HepG2 (cell line): ENCODE measurements around the gene SELENOH. TPM values are rescaled to one million over a fixed set of nuclear protein-coding genes. Genes with fewer than 3 reads are reported as not detected.
A peak's percentile ranks its signal among the peaks of the same experiment; 100 is the strongest.

Source experiments
- AGO1 ChIP-seq: fragments of 200-400 bp; formaldehyde crosslinking; IDR thresholded peaks from 2 replicates; pipeline ENCODE4 v1.6.1; 2017; ENCODE audit warnings: mild to moderate bottlenecking, low read depth, low read length, moderate library complexity; ENCODE audit not compliant: poor library complexity, severe bottlenecking
- CCDC6 ChIP-seq: sonication (generic); formaldehyde crosslinking; IDR thresholded peaks from 2 replicates; pipeline ENCODE4 v1.8.1; 2022; ENCODE audit warnings: mild to moderate bottlenecking, missing genetic modification reagents, moderate library complexity
- GTF2F1 ChIP-seq: fragments of 150-350 bp; IDR thresholded peaks from 2 replicates; pipeline ENCODE4 v1.6.1; 2014; ENCODE audit warnings: low read length
- HDAC1 ChIP-seq: sonication (generic); formaldehyde crosslinking; IDR thresholded peaks from 2 replicates; pipeline ENCODE4 v1.5.1; 2020; ENCODE audit warnings: mild to moderate bottlenecking, missing genetic modification reagents
- HMGXB4 ChIP-seq, 2 experiments: sonication (generic) in 1 of 2; formaldehyde crosslinking in 1 of 2; IDR thresholded peaks; 2 replicates each; pipeline versions ENCODE4 v1.4.0 to v1.6.1; 2018 to 2020; ENCODE audit warnings: missing genetic modification reagents in 2 of 2, borderline replicate concordance in 1 of 2, low read depth in 1 of 2, mild to moderate bottlenecking in 1 of 2, missing biosample characterization in 1 of 2
- IKZF5 ChIP-seq: IDR thresholded peaks from 2 replicates; pipeline ENCODE4 v1.6.1; 2018; ENCODE audit warnings: missing genetic modification reagents, mild to moderate bottlenecking, missing compliant biosample characterization
- IRF1 ChIP-seq: sonication (generic); formaldehyde crosslinking; IDR thresholded peaks from 2 replicates; pipeline ENCODE4 v1.4.0; 2020; ENCODE audit warnings: low read depth, mild to moderate bottlenecking, missing genetic modification reagents
- MAFG ChIP-seq: sonication (generic); formaldehyde crosslinking; IDR thresholded peaks from 2 replicates; pipeline ENCODE4 v1.5.1; 2020; ENCODE audit warnings: mild to moderate bottlenecking, missing genetic modification reagents
- MAZ ChIP-seq, 2 experiments: sonication (generic) in 1 of 2; formaldehyde crosslinking in 1 of 2; IDR thresholded peaks; 2 replicates each; pipeline versions ENCODE4 v1.5.0 to v1.6.1; 2012 to 2020; ENCODE audit warnings: low read depth in 2 of 2, mild to moderate bottlenecking in 2 of 2, borderline replicate concordance in 1 of 2, improper control_type of control experiment in 1 of 2, low read length in 1 of 2, missing genetic modification reagents in 1 of 2, moderate library complexity in 1 of 2
- MTERF4 ChIP-seq: sonication (generic); formaldehyde crosslinking; IDR thresholded peaks from 2 replicates; pipeline ENCODE4 v1.8.0; 2023; ENCODE audit warnings: mild to moderate bottlenecking, missing genetic modification reagents
- NFYC ChIP-seq: IDR thresholded peaks from 2 replicates; pipeline ENCODE4 v1.6.1; 2016; ENCODE audit warnings: missing genetic modification reagents, missing compliant biosample characterization
- PITX1 ChIP-seq: sonication (generic); formaldehyde crosslinking; IDR thresholded peaks from 2 replicates; pipeline ENCODE4 v1.5.1; 2020; ENCODE audit warnings: mild to moderate bottlenecking, missing genetic modification reagents
- PPARG ChIP-seq: conservative IDR thresholded peaks from 2 replicates; pipeline ENCODE4 v1.6.1; 2016; ENCODE audit warnings: missing biosample characterization, missing genetic modification reagents
- RAD51 ChIP-seq: fragments of 450-650 bp; IDR thresholded peaks from 2 replicates; pipeline ENCODE4 v1.6.1; 2016; ENCODE audit warnings: borderline replicate concordance
- SMAD1 ChIP-seq: sonication (generic); formaldehyde crosslinking; IDR thresholded peaks from 2 replicates; pipeline ENCODE4 v1.4.0; 2020; ENCODE audit warnings: missing genetic modification reagents, low read depth, mild to moderate bottlenecking, borderline replicate concordance
- SP4 ChIP-seq: sonication (generic); formaldehyde crosslinking; IDR thresholded peaks from 2 replicates; pipeline ENCODE4 v1.8.1; 2023; ENCODE audit warnings: mild to moderate bottlenecking, missing genetic modification reagents
- UBTF ChIP-seq: sonication (generic); formaldehyde crosslinking; IDR thresholded peaks from 2 replicates; pipeline ENCODE4 v1.4.0; 2020; ENCODE audit warnings: mild to moderate bottlenecking, missing genetic modification reagents
- ZFP36L1 ChIP-seq: sonication (generic); formaldehyde crosslinking; IDR thresholded peaks from 2 replicates; pipeline ENCODE4 v1.8.0; 2022; ENCODE audit warnings: mild to moderate bottlenecking, missing genetic modification reagents, moderate library complexity
- ZNF20 ChIP-seq: sonication (generic); formaldehyde crosslinking; IDR thresholded peaks from 2 replicates; pipeline ENCODE4 v1.4.0; 2020; ENCODE audit warnings: mild to moderate bottlenecking, moderate library complexity, missing genetic modification reagents
- ZNF501 ChIP-seq: sonication (generic); formaldehyde crosslinking; IDR thresholded peaks from 2 replicates; pipeline ENCODE4 v1.5.1; 2020; ENCODE audit warnings: mild to moderate bottlenecking, moderate library complexity, missing genetic modification reagents
- polyA plus RNA-seq, 8 experiments: library from polyadenylated mRNA; depleted of rRNA in 3 of 8; stranded (reverse) in 7 of 8; unstranded in 1 of 8; fragments of >200 nt; fragmentation: Illumina TruSeq in 4 of 8; extraction: Trizol in 4 of 8; gene quantifications; 2 replicates each; pipeline versions ENCODE4 v1.2.1 to v1.2.3, GENCODE V29; 2011 to 2016; ENCODE audit warnings: low read depth in 4 of 8, missing spikeins in 1 of 8, mixed read lengths in 1 of 8; ENCODE audit not compliant: insufficient read depth in 1 of 8
- total RNA-seq, 5 experiments: library from RNA; depleted of rRNA; stranded (reverse); fragments of >200 nt; fragmentation: Illumina TruSeq; extraction: Trizol; gene quantifications; 2 replicates each; pipeline ENCODE4 v1.2.3, GENCODE V29; 2016; ENCODE audit warnings: low read depth in 1 of 5

The SELENOH gene
- total and polyA plus RNA-seq, 2 of the 13 experiments (the other 11 are each of a cell fraction or from before 2014, with no cell fraction given), result 27.2 to 77.4 TPM

GRCh38 chr11:57741132-57742086 lies at the start of gene SELENOH (continued):
- 0 out of 2 replicates have a peak, but pooled peaks have one; percentile 59 for TF ChIP-seq IKZF5 (CRISPR knock-in tag)
- peak; percentile 38 to 42; a peak in 1 of 4 replicates for TF ChIP-seq HMGXB4 (CRISPR knock-in tag; IDR thresholded peaks at IDR 0.05; ENCODE audit: borderline replicate concordance in 1 of 2, low read depth in 1 of 2)
- TF ChIP-seq MAZ (IDR thresholded peaks at IDR 0.05; ENCODE audit: borderline replicate concordance, low read depth, low read length), result no peak; the same call in 1 of the 2 replicates
- peak; percentile 76 for TF ChIP-seq MAZ (CRISPR knock-in tag; IDR thresholded peaks at IDR 0.05; ENCODE audit: low read depth)
- TF ChIP-seq RAD51, result peak; percentile 35; the same call in 1 of the 2 replicates
- TF ChIP-seq AGO1, result peak; percentile 88
- TF ChIP-seq SP4 (CRISPR knock-in tag), result peak; percentile 64; the same call in 1 of the 2 replicates
- no peak for TF ChIP-seq MAFG (CRISPR knock-in tag)
- TF ChIP-seq PITX1 (CRISPR knock-in tag), result no peak
- no peak for TF ChIP-seq ZNF20 (CRISPR knock-in tag)
- peak; percentile 87; the same call in 1 of the 2 replicates for TF ChIP-seq SMAD1 (CRISPR knock-in tag)
- peak; percentile 52; the same call in 1 of the 2 replicates for TF ChIP-seq ZFP36L1
- no peak for TF ChIP-seq IRF1
- TF ChIP-seq PPARG (CRISPR knock-in tag), result no peak
- peak; percentile 58 for TF ChIP-seq MTERF4
- peak; percentile 41; the same call in 1 of the 2 replicates for TF ChIP-seq NFYC (CRISPR knock-in tag)
- TF ChIP-seq HDAC1, result peak; percentile 88
- TF ChIP-seq GTF2F1, result no peak
- peak; percentile 87 for TF ChIP-seq CCDC6 (CRISPR knock-in tag)
- TF ChIP-seq UBTF, result peak; percentile 91
- peak; percentile 64; the same call in 1 of the 2 replicates for TF ChIP-seq ZNF501 (CRISPR knock-in tag)
